GM23248 (cell line): ENCODE measurements around the gene C9.

ENCODE experiments used
- EZH2 ChIP-seq: fragments of 200-600 bp; sonication (generic); IDR thresholded peaks from 2 replicates; pipeline ENCODE4 v1.6.1; 2018; ENCODE audit warnings: antibody characterized with exemption, mild to moderate bottlenecking; ENCODE audit not compliant: insufficient read depth, poor library complexity, severe bottlenecking
- EZH2phosphoT487 ChIP-seq: fragments of 200-600 bp; sonication (generic); IDR thresholded peaks from 2 replicates; pipeline ENCODE4 v1.6.1; 2018; ENCODE audit warnings: antibody characterized with exemption, moderate library complexity, mild to moderate bottlenecking, low read depth; ENCODE audit not compliant: insufficient read depth

DNA sequence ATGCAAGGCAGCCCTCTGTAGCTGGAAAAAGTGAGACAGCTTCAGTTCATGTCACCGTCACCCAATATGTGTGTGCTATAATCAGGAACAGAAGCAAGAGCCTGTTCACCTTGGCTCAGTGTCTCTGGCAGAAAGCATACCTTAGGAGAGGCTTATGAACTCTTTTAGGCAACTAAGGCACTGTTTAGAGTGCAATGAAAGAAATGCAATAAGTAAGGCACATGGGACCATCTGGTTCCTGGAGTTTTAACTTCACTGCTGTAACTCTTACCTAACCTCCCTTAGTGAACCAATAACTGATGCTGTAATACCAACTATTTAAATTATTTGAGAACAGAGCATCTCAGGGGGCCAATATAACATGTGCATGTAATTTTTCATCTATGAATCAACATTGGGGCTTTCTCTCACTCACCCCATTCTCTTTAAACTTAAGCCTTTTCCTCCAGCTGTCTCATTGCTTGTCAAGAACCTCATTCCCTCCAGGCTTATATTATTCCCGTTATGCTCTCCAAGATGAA, 32.4 kb downstream of the C9 start:
- TF ChIP-seq EZH2 = no peak
- TF ChIP-seq EZH2phosphoT487 = no peak
